ENCODE results near the gene S100A6. TPM values are rescaled to one million over a fixed set of nuclear protein-coding genes. Genes with fewer than 3 reads are reported as not detected.

Gene S100A6
- total RNA-seq, 1 donor, result 1,303 TPM

DNA sequence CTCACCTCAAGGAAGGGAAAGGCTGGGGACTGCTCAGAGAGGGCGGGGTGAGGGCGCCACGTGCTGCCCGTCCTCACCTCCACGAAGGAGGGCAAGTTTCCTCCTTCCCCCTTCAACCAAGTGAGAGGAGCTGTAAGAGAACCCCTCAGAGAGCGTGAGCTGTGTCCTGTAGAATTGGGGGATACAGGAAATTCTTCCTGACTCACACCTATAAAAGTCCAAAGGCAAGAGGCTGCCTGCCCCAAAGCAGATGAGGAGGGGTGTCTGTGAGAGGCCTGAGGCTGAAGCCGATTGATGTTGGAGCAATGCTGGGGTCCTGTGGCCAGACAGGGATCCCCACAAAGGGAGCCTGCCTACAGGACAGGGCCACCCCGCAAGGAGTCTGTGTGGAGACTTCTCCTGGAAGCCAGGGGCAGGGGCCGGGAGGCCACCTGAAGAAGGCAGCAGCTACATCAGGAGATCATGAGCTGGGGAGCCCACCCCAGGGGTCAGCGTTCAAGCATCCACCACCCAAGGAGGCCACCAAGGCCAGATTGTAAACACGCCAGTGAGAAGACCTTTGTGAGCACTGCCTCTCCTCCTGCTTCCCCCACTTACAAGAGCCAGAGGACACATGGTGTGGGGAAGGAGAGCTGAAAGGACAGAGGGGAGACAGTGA lies 27.7 kb downstream of the S100A6 start:
- H3K4me3 ChIP-seq (ENCODE audit: low read depth, low read length), result no peak overlapping the region
- DNase-seq (ENCODE audit: low read depth), result no peak
- TF ChIP-seq CTCF (IDR thresholded peaks at IDR 0.05; ENCODE audit: insufficient read depth, low read length), result no peak

DNA sequence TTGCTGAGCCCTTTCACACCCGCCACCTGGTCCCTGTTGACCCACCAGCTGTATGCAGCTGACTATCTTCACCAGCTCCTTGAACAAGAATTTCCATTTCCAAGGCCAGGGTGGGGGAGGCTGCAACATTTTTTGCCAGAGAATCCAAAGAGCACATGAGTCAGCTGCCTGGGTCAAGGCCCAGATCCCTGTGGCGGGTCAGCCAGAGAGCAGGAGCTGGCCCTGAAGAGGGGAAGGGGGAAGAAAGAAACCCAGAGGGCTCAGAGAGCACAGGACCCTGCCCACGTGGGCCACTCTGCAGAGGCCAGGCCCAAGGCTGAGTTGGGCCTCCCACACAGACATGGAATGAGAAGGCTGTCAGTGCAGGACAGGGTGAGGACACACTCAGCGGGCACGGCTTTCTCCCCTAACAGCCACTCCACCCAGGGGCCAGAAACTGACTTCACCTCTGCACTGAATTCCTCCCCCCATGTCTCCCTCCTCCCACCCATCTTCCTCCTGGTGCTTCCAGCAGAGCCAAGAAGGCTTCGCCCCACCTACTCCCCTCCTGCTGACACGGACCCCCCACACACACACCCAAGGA lies 28.9 kb downstream of the S100A6 start:
- DNase-seq (ENCODE audit: low read depth), result peak; percentile 90
- no peak overlapping the region for H3K4me3 ChIP-seq (ENCODE audit: low read depth, low read length)
- no peak for TF ChIP-seq CTCF (IDR thresholded peaks at IDR 0.05; ENCODE audit: insufficient read depth, low read length)

DNA sequence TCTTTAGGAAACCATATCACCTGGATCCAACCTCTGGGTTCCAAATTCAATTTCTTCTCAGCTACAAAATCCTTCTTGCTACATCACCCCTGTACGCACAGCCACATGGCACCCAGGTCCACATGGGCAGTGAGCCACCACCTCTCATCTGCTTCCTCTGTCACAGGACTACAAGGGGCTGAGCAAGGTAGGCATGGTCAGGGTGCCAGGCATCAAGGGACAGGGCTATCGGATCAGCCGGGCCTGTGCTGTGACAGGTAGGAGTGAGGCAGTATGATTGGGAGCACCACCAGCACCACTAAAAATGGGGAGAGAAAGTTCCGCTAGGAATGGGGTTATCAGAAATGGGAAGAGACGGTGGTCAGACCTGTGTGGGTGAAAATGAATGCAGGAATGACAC lies 29.4 kb downstream of the S100A6 start:
- H3K4me3 ChIP-seq (ENCODE audit: low read depth, low read length), result no peak overlapping the region
- no peak for TF ChIP-seq CTCF (IDR thresholded peaks at IDR 0.05; ENCODE audit: insufficient read depth, low read length)
- DNase-seq (ENCODE audit: low read depth), result no peak

GRCh38 chr1:153505576-153505975 lies 30.2 kb downstream of the S100A6 start:
- TF ChIP-seq CTCF (IDR thresholded peaks at IDR 0.05; ENCODE audit: insufficient read depth, low read length), result no peak
- no peak overlapping the region for H3K4me3 ChIP-seq (ENCODE audit: low read depth, low read length)
- DNase-seq (ENCODE audit: low read depth), result no peak

GRCh38 chr1:153503766-153504165 lies 32.0 kb downstream of the S100A6 start:
- no peak overlapping the region for H3K4me3 ChIP-seq (ENCODE audit: low read depth, low read length)
- TF ChIP-seq CTCF (IDR thresholded peaks at IDR 0.05; ENCODE audit: insufficient read depth, low read length), result no peak
- DNase-seq (ENCODE audit: low read depth), result no peak

DNA sequence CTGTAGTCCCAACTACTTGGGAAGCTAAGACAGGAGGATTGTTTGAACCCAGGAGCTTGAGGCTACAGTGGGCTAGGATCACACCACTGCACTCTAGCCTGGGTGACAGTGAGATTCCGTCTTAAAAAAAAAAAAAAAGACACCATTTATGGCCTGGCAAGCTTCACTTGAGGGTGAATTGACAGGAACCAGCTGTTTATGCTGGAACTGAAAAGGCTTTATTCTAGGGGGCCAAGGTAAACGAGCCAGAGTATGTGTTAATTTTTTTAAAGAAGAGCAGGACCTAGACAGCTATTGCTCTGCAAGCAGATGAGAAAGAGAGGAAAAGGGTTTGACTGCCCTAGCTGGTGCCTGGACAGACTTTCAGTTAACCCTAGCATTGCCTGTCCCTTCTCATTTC lies 37.0 kb downstream of the S100A6 start:
- H3K4me3 ChIP-seq (ENCODE audit: low read depth, low read length), result no peak overlapping the region
- peak; percentile 67 for DNase-seq (ENCODE audit: low read depth)
- no peak for TF ChIP-seq CTCF (IDR thresholded peaks at IDR 0.05; ENCODE audit: insufficient read depth, low read length)

GRCh38 chr1:153495536-153495935 lies 40.3 kb downstream of the S100A6 start:
- DNase-seq (ENCODE audit: low read depth), result no peak
- TF ChIP-seq CTCF (IDR thresholded peaks at IDR 0.05; ENCODE audit: insufficient read depth, low read length), result no peak
- H3K4me3 ChIP-seq (ENCODE audit: low read depth, low read length), result no peak overlapping the region
